HG03196 (cell line): ENCODE results near the gene SPECC1L.
A peak's percentile ranks its signal among the peaks of the same experiment; 100 is the strongest.

ENCODE experiments used
- ATAC-seq: cut with Tn5 transposase; IDR thresholded peaks from one replicate; pipeline ENCODE4 v1.9.1; 2021; ENCODE audit not compliant: unreplicated experiment

The SPECC1L gene

GRCh38 chr22:24437091-24437490 lies 166.5 kb downstream of the SPECC1L start:
- no peak for ATAC-seq

GRCh38 chr22:24437741-24438328 lies 167.2 kb downstream of the SPECC1L start:
- ATAC-seq, result peak; percentile 23

GRCh38 chr22:24440270-24440717 lies 169.7 kb downstream of the SPECC1L start:
- ATAC-seq, result no peak

GRCh38 chr22:24440718-24441405 lies 170.2 kb downstream of the SPECC1L start:
- ATAC-seq, result no peak

DNA sequence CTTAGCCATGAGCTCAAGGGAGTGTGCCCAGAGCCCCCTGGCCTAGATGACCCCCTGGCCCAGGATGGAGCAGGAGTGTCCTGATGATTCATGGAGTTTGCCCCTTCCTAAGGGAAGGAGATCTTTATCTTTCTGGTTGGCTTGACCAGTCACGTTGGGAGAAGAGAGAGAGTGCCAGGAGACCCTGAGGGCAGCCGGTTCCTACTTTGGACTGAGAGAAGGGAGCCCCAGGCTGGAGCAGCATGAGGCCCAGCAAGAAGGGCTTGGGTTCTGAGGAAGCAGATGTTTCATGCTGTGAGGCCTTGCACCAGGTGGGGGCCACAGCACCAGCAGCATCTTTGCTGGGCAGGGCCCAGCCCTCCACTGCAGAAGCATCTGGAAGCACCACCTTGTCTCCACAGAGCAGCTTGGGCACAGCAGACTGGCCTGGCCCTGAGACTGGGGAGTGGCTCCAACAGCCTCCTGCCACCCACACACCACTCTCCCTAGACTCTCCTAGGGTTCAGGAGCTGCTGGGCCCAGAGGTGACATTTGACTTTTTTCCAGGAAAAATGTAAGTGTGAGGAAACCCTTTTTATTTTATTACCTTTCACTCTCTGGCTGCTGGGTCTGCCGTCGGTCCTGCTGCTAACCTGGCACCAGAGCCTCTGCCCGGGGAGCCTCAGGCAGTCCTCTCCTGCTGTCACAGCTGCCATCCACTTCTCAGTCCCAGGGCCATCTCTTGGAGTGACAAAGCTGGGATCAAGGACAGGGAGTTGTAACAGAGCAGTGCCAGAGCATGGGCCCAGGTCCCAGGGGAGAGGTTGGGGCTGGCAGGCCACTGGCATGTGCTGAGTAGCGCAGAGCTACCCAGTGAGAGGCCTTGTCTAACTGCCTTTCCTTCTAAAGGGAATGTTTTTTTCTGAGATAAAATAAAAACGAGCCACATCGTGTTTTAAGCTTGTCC lies 171.0 kb downstream of the SPECC1L start:
- no peak for ATAC-seq

DNA sequence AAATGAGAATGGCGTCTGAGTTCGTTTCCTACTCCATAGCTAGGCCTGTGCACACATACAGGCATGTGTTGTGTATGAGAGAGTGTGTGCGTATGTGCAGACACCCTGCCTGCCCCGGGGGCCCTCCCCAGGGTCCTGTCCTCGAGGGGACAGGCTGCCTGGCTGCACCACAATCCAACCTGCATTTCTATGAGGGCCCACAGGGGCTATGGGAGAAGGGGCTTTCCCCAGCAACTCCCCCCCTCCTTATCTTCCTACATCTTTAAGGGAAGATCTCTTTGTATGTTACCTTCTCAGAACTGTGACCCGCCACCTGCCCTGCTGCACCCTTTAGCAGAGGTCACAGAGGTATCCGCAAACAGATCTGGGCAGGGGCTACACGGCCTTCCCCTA lies 171.7 kb downstream of the SPECC1L start:
- no peak for ATAC-seq

DNA sequence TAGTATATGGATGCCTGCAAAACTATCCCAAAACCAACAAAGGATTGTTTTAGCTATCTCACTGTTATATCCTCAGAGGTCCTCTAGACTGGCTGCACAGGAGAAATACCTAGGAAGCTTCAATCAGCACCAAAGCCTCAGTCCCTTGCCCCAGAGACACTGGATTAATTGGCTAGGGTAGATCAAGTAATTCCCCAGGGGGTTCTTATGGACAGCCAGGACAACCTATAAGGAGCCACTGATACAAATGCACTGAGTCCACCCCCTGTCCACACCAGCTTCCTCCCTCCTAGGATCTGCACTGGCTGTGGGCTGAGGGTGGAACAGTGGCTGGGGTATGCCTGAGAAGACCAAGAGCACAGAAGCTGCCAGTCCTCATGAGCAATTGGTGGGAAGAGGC lies 173.0 kb downstream of the SPECC1L start:
- ATAC-seq, result no peak

- ATAC-seq, result no peak
Measured at GRCh38 chr22:24444251-24444650, 173.6 kb downstream of the SPECC1L start.

- no peak for ATAC-seq
Measured at GRCh38 chr22:24444729-24445466, 174.3 kb downstream of the SPECC1L start.

DNA sequence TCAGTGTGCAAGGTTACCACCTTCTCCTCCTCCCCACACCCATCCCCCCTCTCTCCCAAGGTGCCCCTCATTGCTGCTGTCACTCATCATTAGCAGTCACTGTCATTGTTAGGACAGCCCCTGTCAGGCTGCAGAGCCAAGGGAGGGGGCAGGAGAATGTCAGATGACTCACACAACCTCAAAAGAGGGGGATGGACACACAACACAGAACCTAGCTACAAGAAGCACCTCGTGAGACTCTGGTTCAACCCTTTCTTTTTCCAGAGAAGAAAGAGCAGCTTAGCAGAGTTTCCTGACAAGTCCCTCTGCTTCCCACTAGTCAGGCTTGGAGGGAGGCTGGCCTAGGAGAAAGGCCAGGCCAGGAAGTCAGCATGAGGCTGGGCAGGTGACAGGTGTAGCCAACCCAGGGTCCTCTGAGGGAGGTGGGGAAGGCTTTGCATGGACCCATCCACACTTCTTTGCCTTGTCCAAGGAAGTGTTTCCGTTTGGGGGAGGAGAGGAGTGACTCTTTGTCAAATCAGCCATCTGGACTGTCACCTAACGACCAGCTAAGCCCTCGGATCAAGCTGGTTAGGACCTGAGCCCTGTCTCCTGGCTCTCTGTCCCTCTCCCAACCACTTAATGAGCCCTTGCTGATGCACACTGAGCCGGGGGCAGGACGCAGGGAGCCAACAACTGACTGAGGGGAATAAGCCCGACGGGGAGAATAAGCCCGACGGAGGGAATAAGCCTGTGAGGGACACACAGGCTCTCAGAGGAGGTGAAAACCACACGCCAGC lies 175.0 kb downstream of the SPECC1L start:
- no peak for ATAC-seq

- no peak for ATAC-seq
Measured at GRCh38 chr22:24446260-24446611, 175.6 kb downstream of the SPECC1L start.

DNA sequence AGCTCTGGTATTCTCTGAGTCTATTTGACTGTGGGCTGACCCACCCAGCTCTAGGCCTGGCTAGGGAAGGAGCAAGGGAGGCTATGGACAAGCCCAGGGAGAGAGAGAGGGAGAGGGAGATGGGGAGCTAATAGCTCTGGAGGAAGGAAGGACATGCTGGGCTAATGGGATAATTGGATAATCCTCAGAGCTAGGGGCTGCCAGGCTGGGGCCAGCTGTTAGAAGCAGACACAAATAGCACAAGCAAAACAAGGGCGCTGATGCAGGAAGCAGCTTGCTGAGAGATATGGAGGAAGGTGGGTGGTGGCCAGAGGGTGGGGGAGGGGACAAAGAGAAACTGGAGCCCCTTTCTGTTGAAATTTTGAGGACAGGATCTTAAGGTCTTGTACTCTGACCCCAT lies 180.0 kb downstream of the SPECC1L start:
- no peak for ATAC-seq

DNA sequence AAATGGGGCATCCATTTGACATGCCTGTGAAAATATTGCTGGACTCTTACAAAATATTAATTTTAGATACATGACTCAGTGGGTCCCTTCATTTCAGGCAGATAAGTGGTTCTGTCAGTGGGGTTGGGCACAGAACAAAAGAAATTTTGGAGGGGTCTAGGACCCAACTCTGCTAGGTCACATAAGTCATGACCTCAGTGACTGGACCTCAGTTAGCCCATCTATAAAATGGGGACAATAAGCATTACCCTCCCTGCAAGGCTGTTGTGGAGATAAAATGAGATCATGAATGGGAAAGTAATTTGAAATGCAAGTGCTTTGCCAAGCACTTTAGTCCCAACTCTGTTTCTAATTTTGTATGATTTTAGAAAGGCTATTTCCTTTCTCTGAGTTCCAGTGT lies 180.5 kb downstream of the SPECC1L start:
- no peak for ATAC-seq

DNA sequence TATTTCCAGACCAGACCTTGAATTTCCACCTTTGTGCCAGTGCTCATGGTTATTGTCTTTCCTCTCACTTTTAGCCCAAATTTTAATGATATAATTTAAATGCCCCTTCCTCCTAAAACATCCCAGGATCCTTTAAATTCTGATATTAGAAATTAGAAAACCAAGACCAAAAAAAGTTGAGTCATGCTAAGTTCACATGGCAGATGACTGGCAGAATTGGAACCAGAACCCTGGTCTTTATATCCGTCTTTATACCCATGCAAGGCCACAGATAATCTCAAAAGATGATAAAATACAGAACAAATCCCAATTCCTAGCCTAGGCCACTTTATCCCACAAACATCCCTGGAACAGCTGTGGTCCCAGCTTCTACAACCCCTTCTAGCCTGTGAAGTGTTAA lies 183.2 kb downstream of the SPECC1L start:
- no peak for ATAC-seq

DNA sequence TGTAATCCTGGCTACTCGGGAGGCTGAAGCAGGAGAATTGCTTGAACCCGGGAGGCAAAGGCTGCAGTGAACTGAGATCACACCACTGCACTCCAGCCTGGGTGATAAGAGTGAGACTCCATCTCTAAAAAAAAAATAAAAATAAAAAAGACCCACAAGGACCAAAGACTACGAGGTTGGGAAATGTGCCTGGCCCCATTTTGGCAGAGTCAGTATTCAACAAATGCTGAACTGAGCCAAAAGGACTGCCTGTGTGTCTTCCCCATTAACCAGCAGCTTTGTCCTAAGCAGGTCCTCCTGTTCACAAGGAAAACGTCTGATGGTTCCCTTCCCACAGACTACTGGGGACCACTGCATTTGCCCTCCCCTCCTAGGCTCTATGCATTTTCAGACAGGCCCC lies 184.4 kb downstream of the SPECC1L start:
- no peak for ATAC-seq

DNA sequence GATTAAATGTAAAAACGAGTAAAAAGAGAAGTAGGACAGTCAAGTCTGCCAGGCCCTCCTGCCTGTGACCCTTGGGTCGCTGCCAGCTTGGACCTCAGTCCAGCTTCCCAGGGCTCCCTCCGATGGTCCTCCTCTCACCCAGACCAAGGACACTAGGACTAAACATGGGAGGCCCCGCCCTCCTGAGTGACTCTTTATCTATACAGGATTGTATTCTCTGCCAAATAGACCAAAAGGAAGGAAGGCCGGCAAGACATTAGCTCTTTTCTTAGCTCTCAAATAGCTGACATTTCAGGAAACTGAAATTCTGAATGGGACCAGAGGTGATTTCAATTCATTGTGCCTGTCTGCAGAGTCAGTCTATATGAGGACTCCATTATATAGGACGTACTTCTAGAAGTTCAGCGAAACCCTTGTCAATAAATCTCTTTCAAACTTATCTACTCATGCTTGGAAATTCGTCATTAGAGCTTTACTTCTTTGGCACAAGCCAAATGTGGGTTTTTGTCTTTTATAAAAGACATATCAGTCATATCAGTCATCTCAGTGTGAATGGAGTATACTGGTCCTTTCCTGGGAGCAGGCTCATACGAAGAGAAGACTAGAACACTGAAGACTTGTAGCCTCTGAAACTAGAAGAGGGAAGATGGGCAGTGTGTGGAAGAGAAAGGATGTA lies 185.3 kb downstream of the SPECC1L start:
- ATAC-seq, result no peak

DNA sequence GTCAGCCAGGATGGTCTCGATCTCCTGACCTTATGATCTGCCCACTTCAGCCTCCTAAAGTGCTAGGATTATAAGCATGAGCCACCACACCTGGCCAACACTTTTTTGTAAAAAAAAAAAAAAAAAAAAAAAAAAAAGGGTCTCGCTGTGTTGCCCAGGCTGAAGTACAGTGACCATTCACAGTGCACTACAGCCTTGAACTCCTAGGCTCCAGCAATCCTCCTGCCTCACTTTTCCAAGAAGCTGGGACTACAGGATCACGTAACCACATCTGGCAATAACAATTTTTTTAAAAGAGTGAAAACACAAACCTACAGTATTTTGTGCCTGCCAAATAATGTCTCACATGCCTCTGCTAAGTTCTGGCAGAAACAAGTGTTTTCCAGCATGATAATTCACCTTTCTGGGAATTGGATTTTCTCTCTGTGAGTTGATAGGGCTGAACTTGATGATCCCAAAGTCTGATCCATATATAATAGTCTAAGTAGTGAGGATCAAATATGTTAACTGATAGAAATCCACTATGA lies 187.3 kb downstream of the SPECC1L start:
- no peak for ATAC-seq

DNA sequence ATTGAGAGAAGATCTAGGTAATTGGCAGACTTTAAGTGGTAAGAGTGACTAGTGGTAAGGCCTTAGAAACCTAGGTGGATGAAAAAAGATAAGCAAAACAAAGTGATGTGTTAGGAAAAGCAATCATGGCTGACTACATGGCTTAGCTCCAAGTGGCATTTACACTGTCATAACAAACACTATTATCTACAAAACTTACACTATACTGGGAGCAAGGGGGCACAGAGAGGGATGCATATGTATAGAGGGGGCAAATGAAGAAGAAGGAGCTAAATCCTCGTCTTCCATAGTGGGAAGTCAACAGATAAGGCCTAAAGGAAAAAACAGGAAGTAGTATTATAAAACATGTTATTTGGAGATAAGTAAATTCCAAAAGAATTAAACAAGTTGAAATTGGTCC lies 189.3 kb downstream of the SPECC1L start:
- no peak for ATAC-seq

GRCh38 chr22:24460418-24461089 lies 189.9 kb downstream of the SPECC1L start:
- no peak for ATAC-seq
